Kidney (tissue), 14 donors: ENCODE data around the gene TREML1. TPM values are rescaled to one million over a fixed set of nuclear protein-coding genes. Genes with fewer than 3 reads are reported as not detected.
"Not testable (repeated sequence)": the region's sequence is repeated elsewhere in the genome, so short reads cannot be mapped to it uniquely, and the experiment has no call there.

Experiments used
- DNase-seq, 5 donors: peaks; one replicate each; pipeline ENCODE4 v3.0.0-alpha.2; 2013 to 2020
- FAIRE-seq: peaks from 2 replicates; lab custom pipeline; 2012; peaks lifted over from hg19 to GRCh38; lab: Jason Lieb, UNC
- H3K27ac ChIP-seq, 2 donors: one replicate each; pipeline ENCODE4 v1.7.0; 2013; ENCODE audit warnings: low read depth in 2 of 2, low read length in 2 of 2, inconsistent platforms in 1 of 2
- H3K27me3 ChIP-seq: one replicate; pipeline ENCODE4 v1.7.1; 2013; ENCODE audit warnings: low read length, inconsistent platforms; ENCODE audit not compliant: control insufficient read depth, insufficient read depth
- H3K36me3 ChIP-seq, 3 donors: one replicate each; pipeline versions ENCODE4 v1.7.0 to v1.7.1; 2013; ENCODE audit warnings: low read length in 3 of 3, control low read depth in 1 of 3, inconsistent platforms in 1 of 3; ENCODE audit not compliant: insufficient read depth in 3 of 3, control insufficient read depth in 2 of 3
- H3K4me1 ChIP-seq, 3 donors: one replicate each; pipeline versions ENCODE4 v1.7.0 to v1.7.1; 2013; ENCODE audit warnings: low read length in 3 of 3, inconsistent platforms in 1 of 3, low read depth in 1 of 3; ENCODE audit not compliant: control insufficient read depth in 2 of 3, insufficient read depth in 2 of 3
- H3K4me3 ChIP-seq, 3 donors: one replicate each; pipeline versions ENCODE4 v1.7.0 to v1.8.1; 2013; ENCODE audit warnings: low read length in 3 of 3, control low read depth in 1 of 3, inconsistent platforms in 1 of 3
- H3K9ac ChIP-seq, 3 donors: one replicate each; pipeline versions ENCODE4 v1.7.0 to v1.7.1; 2013; ENCODE audit warnings: low read length in 3 of 3, control low read depth in 1 of 3, inconsistent platforms in 1 of 3
- H3K9me3 ChIP-seq, 3 donors: one replicate each; pipeline versions ENCODE4 v1.7.0 to v1.7.1; 2013; ENCODE audit warnings: low read length in 3 of 3, control low read depth in 1 of 3, inconsistent platforms in 1 of 3; ENCODE audit not compliant: control insufficient read depth in 2 of 3, insufficient read depth in 1 of 3
- intact Hi-C: fragments of 100-400 bp; cut with DNase I; formaldehyde crosslinking; loops from one replicate; pipeline ENCODE4 v1.11.1; 2022
- polyA plus RNA-seq: library from polyadenylated mRNA; stranded (reverse); fragments of 350-450 nt; fragmentation: Illumina TruSeq; extraction: RNeasy Lipid Tissue Mini Kit (QIAGEN cat#74804); gene quantifications from one replicate; pipeline ENCODE4 v1.2.3, GENCODE V29; 2014; ENCODE audit warnings: low read depth, low replicate concordance; ENCODE audit not compliant: insufficient read depth
- total RNA-seq: library from RNA; stranded (reverse); fragmentation: NEBNext Ultra II Directional; extraction: Animal tissue kit (Norgen Biotek cat#: 25700); gene quantifications from one replicate; pipeline ENCODE4 v1.2.1, GENCODE V29; 2021
- TF ChIP-seq, protein P1 (sequence below): IDR thresholded peaks from 3 replicates; pipeline ENCODE4 v1.5.1; 2012; ENCODE audit warnings: mild to moderate bottlenecking, moderate library complexity, borderline replicate concordance; ENCODE audit not compliant: insufficient read depth; ENCODE audit errors: extremely low read depth
- donor health status: control.
- donor health status: control.
- donor health status: control.
- donor health status: control.
- donor health status: control.
- donor health status: DM: yes; HTN: yes; CAD: no.
- donor health status: Normal renal cell carcinoma (clear cell type).

TREML1 gene
- total and polyA plus RNA-seq, 2 donors from 2014 or later, result 1.0 TPM; not detected in 1

DNA sequence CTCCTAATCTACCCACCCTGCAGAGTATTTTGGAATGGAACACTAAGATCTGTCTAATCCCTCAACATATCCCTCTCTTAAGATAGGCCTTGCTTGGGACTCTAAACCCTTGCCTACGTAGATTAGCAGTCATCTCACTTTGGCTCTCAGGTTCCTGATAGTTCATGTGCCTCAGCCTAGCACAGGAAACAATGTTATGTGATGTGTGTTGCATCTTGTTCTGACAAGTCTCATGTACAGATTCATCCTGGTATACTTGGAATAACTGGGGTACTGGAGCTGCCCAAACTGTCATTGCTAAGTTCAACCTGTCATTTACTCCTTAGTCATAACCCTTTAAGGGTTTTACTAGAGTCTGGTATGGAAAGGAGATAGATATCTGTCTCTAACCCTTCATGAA, 34.1 kb downstream of the TREML1 start:
- no peaks in the 10 kb centered on the region for H3K9me3 ChIP-seq
- DNase-seq (no peak), FAIRE-seq (no peak)
- H3K9ac ChIP-seq, result no peak overlapping the region
- no peak overlapping the region for H3K27ac ChIP-seq
- TF ChIP-seq, protein P1, sequence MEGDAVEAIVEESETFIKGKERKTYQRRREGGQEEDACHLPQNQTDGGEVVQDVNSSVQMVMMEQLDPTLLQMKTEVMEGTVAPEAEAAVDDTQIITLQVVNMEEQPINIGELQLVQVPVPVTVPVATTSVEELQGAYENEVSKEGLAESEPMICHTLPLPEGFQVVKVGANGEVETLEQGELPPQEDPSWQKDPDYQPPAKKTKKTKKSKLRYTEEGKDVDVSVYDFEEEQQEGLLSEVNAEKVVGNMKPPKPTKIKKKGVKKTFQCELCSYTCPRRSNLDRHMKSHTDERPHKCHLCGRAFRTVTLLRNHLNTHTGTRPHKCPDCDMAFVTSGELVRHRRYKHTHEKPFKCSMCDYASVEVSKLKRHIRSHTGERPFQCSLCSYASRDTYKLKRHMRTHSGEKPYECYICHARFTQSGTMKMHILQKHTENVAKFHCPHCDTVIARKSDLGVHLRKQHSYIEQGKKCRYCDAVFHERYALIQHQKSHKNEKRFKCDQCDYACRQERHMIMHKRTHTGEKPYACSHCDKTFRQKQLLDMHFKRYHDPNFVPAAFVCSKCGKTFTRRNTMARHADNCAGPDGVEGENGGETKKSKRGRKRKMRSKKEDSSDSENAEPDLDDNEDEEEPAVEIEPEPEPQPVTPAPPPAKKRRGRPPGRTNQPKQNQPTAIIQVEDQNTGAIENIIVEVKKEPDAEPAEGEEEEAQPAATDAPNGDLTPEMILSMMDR, result no peak
- H3K36me3 ChIP-seq, result peaks cover 0 to 10% (median 0%) of the 10 kb centered on the region in 3 donors
- no peaks in the 10 kb centered on the region for H3K27me3 ChIP-seq
- no peaks in the 10 kb centered on the region for H3K4me1 ChIP-seq
- no peak overlapping the region for H3K4me3 ChIP-seq
- intact Hi-C loops, result no loop called here

DNA sequence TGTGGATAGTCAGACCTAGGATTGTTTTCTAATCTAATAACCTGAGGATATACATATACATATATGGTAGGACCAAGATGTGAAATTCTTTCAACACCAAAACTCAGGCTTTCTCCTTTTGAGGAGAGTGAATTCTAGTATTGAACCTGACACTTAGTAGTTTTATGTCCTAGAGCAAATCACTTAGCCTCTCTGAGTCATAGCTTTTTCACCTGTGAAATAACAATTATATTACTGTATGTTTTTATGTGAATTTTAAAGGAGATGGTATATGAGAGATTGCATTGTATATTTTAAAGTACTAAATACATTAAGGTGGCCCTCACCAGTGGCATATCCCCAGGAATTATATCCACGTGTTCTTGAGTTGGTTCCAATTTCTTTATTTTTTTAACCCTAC, 34.6 kb downstream of the TREML1 start:
- no peaks in the 10 kb centered on the region for H3K4me1 ChIP-seq
- no peaks in the 10 kb centered on the region for H3K27me3 ChIP-seq
- H3K4me3 ChIP-seq, result no peak overlapping the region
- intact Hi-C loops, result no loop called here
- no peak overlapping the region for H3K27ac ChIP-seq
- peaks cover 0 to 8% (median 0%) of the 10 kb centered on the region in 3 donors for H3K36me3 ChIP-seq
- FAIRE-seq (no peak), DNase-seq (no peak)
- no peaks in the 10 kb centered on the region for H3K9me3 ChIP-seq
- H3K9ac ChIP-seq, result no peak overlapping the region
- TF ChIP-seq, protein P1, result no peak

DNA sequence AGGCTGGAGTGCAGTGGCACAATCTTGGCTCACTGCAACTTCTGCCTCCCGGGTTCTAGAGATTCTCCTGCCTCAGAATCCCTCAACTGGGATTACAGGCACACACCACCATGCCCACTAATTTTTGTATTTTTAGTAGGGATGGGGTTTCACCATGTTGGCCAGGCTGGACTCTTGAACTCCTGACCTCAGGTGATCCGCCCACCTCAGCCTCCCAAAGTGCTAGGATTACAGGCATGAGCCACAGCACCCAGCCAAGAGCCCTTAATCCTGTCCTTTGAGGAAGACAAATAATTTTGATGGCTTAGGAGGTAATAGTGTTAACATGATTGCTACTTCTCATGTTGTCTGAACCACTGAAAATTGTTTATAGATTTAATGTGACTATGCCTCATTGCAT, 39.1 kb downstream of the TREML1 start:
- DNase-seq, H3K9me3 ChIP-seq, H3K27me3 ChIP-seq, H3K4me3 ChIP-seq, FAIRE-seq, intact Hi-C loops, H3K36me3 ChIP-seq, H3K9ac ChIP-seq, H3K4me1 ChIP-seq, H3K27ac ChIP-seq: not testable (repeated sequence)

DNA sequence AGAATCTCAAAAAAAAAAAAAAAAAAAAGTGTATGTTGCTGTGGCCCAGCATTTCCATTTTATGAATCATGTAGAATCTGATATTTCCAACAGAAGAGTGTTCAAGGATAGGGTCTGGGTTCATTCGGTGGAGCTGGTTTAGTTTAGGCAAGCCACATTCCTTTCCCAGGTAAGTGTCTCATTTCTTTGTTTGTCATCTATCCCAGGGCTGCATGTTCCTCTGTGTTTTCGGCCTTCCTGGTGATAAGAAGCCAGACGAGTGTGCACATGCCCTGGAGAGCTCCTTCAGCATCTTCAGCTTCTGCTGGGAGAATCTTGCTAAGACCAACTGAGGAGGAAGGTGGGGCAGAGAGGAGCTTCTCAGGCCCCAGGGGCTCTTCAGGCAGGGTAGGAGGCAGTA, 43.1 kb downstream of the TREML1 start:
- intact Hi-C loops, result no loop called here

More for the DNA sequence above, 43.1 kb downstream of the TREML1 start:
- no peak overlapping the region for H3K27ac ChIP-seq
- no peak overlapping the region for H3K4me3 ChIP-seq
- FAIRE-seq (no peak), DNase-seq (no peak)
- no peaks in the 10 kb centered on the region for H3K4me1 ChIP-seq
- no peaks in the 10 kb centered on the region for H3K27me3 ChIP-seq
- no peaks in the 10 kb centered on the region for H3K9me3 ChIP-seq
- TF ChIP-seq, protein P1, result no peak
- no peaks in the 10 kb centered on the region for H3K36me3 ChIP-seq
- H3K9ac ChIP-seq, result no peak overlapping the region
